ENCODE results near the gene ITGB7.
"Not testable (repeated sequence)": the region's sequence is repeated elsewhere in the genome, so short reads cannot be mapped to it uniquely, and the experiment has no call there.

The ITGB7 gene

GRCh38 chr12:53176750-53177149 lies 30.3 kb downstream of the ITGB7 start:
- no peak for DNase-seq

GRCh38 chr12:53174881-53175491 lies 32.1 kb downstream of the ITGB7 start:
- peak; percentile 61 for DNase-seq

DNA sequence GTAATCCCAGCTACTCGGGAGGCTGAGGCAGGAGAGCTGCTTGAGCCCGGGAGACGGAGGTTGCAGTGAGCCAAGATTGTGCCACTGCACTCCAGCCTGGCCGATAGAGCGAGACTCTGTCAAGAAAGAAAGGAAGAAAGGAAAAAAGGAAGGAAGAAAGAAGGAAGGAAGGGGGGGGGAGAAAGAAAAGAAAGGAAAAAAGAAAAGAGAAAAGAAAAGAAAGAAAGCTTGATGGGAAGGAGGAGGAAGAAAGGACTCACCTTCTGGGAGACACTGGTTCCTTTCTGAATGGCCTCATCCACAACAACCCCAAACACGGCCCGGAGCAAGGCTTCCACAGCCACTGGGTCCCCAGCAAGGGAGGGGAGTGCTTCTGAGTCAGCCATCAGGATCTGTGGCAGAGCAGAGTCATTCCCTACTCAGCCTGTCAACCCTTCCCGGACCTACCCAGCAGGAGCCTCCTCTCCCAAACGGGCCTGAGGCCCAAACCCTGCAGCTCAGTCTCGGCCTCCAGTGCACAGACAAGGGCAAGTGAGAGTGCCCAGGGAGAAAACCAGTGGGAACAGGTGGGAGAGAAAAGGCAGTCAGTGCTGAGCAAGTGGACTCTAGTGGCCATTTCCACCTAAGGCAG lies 33.9 kb downstream of the ITGB7 start:
- DNase-seq, result peak; percentile 42

DNA sequence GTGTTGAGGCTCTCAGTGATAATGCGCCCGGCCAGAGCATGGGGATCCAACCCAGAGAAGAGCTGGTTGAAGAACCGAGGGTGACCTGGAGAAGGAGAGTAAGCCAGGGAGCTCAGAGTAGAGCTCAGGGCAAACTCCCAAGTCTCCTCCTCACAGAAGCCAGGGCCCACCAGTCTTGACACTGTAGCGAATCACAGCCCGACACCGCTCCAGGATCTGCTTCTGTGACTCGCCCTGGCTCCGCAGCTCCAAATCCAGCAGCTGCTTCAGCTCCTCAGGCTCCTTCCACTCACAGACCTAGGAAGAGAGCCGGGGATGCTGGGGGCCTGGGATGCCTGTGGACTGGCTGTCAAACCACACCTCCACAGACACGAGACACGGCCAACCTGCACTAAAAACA lies 34.7 kb downstream of the ITGB7 start:
- DNase-seq, result peak; percentile 81

GRCh38 chr12:53171725-53172329 lies 35.2 kb downstream of the ITGB7 start:
- DNase-seq, result peak; percentile 40

- no peak for DNase-seq
Observed at GRCh38 chr12:53170876-53171724, 36.0 kb downstream of the ITGB7 start.

GRCh38 chr12:53170215-53170614 lies 36.8 kb downstream of the ITGB7 start:
- DNase-seq, result no peak

- no peak for DNase-seq
Observed at GRCh38 chr12:53169644-53170043, 37.4 kb downstream of the ITGB7 start.

- DNase-seq, result no peak
Observed at GRCh38 chr12:53166837-53167236, 40.2 kb downstream of the ITGB7 start.

- DNase-seq, result not testable (repeated sequence)
Observed at GRCh38 chr12:53163008-53163407, 44.0 kb downstream of the ITGB7 start.

- DNase-seq, result no peak
Observed at GRCh38 chr12:53161119-53161911, 45.7 kb downstream of the ITGB7 start.

DNA sequence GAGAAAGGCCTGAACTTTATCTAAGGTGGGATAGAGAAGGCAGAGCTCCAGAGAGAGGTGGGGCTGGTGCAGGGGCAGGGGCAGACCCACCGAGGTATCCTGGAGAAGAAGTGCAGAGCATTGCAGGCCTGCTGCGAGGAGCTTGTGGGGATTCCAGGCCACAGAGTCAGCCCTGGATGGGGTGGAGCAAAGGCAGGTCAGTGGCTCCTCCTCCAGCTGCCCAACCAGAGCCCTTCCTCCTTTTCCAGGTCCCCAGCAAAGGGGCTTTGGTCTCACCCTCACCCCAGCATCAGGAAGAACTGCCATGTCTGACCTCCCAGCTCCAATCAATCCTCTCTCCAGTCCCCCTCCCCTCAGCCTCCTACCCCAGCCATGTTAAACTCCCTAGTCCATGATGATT lies 46.4 kb downstream of the ITGB7 start:
- DNase-seq, result no peak

DNA sequence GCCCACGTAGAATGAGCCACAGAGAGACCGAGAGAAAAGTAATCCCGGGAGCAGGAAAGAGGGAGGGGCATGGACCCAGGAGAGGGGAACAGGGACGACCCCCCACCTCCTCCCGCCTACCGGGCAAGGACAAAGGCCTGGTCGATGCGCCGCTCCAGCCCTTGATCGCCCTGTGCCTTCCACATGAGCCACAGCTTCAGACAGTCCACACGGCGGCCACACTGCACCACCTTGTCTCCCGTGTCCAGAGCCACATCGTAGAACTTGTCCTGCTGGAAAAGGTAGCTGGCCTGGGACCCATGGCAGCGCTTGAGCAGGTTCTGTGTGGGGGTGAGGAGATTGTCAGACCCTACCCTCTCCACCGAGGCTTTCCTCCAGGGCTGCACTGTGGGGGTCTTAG lies 47.1 kb downstream of the ITGB7 start:
- DNase-seq, result no peak

DNA sequence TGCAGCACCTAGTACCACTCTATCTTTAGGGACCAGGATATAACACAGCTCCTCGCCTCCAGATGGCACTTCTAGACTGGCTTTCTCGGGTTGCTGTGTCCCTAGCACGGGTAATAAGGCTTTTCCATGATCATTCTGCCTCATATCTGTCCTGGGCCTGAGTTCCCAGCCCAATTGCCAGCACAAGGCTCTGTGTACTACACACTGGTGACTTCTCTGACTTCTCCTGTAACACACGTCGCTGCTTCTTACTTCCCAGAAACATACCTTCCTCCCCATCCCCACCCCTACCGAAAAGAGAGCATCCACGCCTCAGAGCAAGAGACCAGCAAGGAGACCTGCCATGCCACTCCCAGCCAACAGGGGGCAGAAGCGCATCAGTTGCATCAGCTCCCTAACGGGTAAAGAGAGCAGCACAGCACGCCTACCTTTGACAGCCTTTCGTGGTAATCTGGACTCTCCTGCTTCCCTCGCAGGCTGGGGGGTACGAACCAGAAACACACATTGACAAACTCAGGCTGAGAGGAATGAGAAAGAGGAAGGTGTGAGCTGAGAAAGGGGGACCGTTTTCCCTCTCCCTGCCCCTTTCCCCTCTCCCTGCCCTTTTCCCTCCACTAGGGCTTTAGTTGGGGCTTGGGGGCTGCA lies 47.7 kb downstream of the ITGB7 start:
- peak; percentile 79 for DNase-seq

- DNase-seq, result no peak
Observed at GRCh38 chr12:53152390-53152789, 54.7 kb downstream of the ITGB7 start.

DNA sequence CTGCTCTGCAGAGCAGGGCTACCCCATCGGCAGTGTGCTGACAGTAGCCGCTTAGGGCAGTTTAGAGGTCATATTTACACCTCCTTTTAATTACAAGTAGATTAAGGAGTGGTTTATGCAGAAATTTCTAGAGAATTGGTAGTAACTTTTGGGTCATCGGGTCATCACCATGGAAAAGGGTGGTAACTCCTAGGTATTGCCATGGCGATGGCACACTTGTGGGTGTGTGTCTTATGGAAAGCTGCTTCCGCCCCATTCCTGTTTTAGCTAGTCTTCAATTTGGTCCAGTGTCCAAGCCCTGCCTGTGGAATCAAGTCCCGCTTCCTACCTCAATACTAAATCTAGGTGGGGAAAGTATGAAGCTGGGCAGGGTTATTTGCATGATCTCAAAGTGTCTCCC lies 56.0 kb downstream of the ITGB7 start:
- no peak for DNase-seq

DNA sequence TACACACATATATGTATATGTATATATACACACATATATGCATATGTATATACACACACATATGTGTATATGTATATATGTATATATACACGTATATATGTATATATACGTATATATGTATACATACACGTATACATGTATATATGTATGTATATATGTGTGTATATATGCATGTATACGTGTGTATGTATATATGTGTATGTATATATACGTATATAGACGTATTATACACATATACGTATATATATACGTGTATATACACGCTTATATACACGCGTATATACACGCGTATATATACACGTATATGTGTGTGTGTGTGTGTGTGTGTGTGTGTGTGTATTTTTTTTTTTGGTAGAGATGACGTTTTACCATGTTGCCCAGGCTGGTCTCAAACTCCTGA lies 59.4 kb downstream of the ITGB7 start:
- DNase-seq, result no peak

- no peak for DNase-seq
Observed at GRCh38 chr12:53147181-53147580, 59.9 kb downstream of the ITGB7 start.

DNA sequence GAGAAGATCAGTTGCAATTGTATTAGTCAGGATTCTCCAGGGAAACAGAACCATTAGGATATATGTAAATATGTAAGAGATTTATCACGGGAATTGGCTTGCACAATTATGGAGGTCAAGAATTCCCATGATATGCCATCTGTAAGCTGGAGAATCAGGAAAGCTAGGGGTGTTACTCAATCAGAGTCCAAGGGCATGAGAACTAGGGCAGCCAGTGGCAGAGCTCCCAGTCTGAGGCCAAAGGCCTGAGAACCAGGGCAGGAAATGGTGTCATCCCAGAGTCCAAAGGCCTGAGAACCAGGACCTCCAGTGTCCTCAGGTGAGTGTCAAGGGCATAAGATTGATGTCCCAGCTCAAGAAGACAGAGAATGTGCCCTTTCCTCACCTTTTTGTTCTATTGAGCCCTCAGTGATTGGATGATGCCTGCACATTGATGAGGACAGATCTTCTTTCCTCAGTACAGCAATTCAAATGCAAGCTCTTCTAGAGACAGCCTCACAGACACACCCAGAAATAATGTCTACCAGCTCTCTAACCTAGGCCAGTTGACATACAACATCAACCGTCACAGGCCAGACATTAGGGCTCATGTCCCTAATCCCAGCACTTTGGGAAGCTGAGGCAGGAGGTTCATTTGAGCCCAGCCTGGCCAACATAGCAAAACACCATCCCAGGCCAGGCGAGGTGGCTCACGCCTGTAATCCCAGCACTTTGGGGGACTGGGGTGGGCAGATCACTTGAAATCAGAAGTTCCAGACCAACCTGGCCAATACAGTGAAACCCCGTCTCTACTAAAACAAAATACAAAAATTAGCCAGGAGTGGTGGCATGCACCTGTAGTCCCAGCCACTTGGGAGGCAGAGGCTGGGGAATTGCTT lies 61.4 kb downstream of the ITGB7 start:
- peak; percentile 14 for DNase-seq

- DNase-seq, result no peak
Observed at GRCh38 chr12:53143355-53143754, 63.7 kb downstream of the ITGB7 start.

Measured in fibroblast of skin of right quadriceps (primary cell).